GM23338 (cell line): ENCODE data around the gene FGFR2.

Experiments
- EZH2 ChIP-seq: fragments of 200-600 bp; sonication (generic); IDR thresholded peaks from one replicate; pipeline ENCODE4 v1.8.0; 2017; ENCODE audit warnings: antibody characterized with exemption, mild to moderate bottlenecking, low read depth; ENCODE audit not compliant: unreplicated experiment
- EZH2phosphoT487 ChIP-seq: fragments of 200-600 bp; sonication (generic); IDR thresholded peaks from one replicate; pipeline ENCODE4 v1.8.1; 2018; ENCODE audit warnings: antibody characterized with exemption; ENCODE audit not compliant: unreplicated experiment
- POLR2AphosphoS5 ChIP-seq: IDR thresholded peaks from 2 replicates; pipeline ENCODE4 v1.6.1; 2016; ENCODE audit warnings: antibody characterized with exemption, low read depth
- TF ChIP-seq, protein P1 (sequence below), 2 experiments: fragments of 200-600 bp in 1 of 2; sonication (generic) in 1 of 2; conservative IDR thresholded peaks; 2 replicates each; pipeline versions ENCODE4 v1.5.1 to v1.6.1; 2016 to 2017; ENCODE audit warnings: antibody characterized with exemption in 2 of 2, low read depth in 2 of 2, mild to moderate bottlenecking in 2 of 2, moderate library complexity in 1 of 2
- TF ChIP-seq, protein P2 (sequence below): IDR thresholded peaks from one replicate; pipeline ENCODE4 v1.6.1; 2018; ENCODE audit warnings: antibody characterized with exemption; ENCODE audit not compliant: unreplicated experiment
- TF ChIP-seq, protein P3 (sequence below): IDR thresholded peaks from 2 replicates; pipeline ENCODE4 v1.6.1; 2016; ENCODE audit warnings: antibody characterized with exemption

DNA sequence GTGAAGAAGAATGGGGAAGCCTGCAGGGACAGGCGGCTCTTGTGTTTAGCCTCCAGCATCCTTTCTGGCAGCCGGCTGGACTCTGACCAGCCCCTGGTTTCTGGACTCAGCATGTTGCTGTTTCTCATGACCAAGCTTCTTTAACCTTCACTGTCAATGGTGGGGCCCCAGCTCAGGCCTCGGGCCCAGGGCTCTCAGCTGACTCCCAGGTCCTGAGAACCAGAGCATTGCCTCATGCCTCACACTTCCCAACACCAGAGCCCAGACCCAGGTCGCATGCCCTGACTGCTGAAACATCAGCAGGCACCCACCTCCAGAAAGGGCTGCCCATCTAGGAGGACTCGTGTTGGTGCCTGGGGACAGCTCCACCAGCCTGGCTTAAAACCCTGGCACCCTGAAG is 34.8 kb upstream of the FGFR2 start:
- TF ChIP-seq, protein P1, sequence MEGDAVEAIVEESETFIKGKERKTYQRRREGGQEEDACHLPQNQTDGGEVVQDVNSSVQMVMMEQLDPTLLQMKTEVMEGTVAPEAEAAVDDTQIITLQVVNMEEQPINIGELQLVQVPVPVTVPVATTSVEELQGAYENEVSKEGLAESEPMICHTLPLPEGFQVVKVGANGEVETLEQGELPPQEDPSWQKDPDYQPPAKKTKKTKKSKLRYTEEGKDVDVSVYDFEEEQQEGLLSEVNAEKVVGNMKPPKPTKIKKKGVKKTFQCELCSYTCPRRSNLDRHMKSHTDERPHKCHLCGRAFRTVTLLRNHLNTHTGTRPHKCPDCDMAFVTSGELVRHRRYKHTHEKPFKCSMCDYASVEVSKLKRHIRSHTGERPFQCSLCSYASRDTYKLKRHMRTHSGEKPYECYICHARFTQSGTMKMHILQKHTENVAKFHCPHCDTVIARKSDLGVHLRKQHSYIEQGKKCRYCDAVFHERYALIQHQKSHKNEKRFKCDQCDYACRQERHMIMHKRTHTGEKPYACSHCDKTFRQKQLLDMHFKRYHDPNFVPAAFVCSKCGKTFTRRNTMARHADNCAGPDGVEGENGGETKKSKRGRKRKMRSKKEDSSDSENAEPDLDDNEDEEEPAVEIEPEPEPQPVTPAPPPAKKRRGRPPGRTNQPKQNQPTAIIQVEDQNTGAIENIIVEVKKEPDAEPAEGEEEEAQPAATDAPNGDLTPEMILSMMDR (conservative IDR thresholded peaks at IDR 0.05; ENCODE audit: low read depth in 2 of 2): no peak
- TF ChIP-seq EZH2 (no peak), POLR2AphosphoS5 (no peak), EZH2phosphoT487 (no peak)
- TF ChIP-seq, protein P2, sequence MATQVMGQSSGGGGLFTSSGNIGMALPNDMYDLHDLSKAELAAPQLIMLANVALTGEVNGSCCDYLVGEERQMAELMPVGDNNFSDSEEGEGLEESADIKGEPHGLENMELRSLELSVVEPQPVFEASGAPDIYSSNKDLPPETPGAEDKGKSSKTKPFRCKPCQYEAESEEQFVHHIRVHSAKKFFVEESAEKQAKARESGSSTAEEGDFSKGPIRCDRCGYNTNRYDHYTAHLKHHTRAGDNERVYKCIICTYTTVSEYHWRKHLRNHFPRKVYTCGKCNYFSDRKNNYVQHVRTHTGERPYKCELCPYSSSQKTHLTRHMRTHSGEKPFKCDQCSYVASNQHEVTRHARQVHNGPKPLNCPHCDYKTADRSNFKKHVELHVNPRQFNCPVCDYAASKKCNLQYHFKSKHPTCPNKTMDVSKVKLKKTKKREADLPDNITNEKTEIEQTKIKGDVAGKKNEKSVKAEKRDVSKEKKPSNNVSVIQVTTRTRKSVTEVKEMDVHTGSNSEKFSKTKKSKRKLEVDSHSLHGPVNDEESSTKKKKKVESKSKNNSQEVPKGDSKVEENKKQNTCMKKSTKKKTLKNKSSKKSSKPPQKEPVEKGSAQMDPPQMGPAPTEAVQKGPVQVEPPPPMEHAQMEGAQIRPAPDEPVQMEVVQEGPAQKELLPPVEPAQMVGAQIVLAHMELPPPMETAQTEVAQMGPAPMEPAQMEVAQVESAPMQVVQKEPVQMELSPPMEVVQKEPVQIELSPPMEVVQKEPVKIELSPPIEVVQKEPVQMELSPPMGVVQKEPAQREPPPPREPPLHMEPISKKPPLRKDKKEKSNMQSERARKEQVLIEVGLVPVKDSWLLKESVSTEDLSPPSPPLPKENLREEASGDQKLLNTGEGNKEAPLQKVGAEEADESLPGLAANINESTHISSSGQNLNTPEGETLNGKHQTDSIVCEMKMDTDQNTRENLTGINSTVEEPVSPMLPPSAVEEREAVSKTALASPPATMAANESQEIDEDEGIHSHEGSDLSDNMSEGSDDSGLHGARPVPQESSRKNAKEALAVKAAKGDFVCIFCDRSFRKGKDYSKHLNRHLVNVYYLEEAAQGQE: no peak
- TF ChIP-seq, protein P3, sequence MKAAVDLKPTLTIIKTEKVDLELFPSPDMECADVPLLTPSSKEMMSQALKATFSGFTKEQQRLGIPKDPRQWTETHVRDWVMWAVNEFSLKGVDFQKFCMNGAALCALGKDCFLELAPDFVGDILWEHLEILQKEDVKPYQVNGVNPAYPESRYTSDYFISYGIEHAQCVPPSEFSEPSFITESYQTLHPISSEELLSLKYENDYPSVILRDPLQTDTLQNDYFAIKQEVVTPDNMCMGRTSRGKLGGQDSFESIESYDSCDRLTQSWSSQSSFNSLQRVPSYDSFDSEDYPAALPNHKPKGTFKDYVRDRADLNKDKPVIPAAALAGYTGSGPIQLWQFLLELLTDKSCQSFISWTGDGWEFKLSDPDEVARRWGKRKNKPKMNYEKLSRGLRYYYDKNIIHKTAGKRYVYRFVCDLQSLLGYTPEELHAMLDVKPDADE: no peak
